Nucleus accumbens (tissue), 56 donors: ENCODE results near the gene ZNF426.
"Not testable (repeated sequence)": the region's sequence is repeated elsewhere in the genome, so short reads cannot be mapped to it uniquely, and the experiment has no call there.

ENCODE experiments used
- DNase-seq, 56 donors: peaks; one replicate each; lab custom pipeline; 2025; lab: John Stamatoyannopoulos, UW

The ZNF426 gene

DNA sequence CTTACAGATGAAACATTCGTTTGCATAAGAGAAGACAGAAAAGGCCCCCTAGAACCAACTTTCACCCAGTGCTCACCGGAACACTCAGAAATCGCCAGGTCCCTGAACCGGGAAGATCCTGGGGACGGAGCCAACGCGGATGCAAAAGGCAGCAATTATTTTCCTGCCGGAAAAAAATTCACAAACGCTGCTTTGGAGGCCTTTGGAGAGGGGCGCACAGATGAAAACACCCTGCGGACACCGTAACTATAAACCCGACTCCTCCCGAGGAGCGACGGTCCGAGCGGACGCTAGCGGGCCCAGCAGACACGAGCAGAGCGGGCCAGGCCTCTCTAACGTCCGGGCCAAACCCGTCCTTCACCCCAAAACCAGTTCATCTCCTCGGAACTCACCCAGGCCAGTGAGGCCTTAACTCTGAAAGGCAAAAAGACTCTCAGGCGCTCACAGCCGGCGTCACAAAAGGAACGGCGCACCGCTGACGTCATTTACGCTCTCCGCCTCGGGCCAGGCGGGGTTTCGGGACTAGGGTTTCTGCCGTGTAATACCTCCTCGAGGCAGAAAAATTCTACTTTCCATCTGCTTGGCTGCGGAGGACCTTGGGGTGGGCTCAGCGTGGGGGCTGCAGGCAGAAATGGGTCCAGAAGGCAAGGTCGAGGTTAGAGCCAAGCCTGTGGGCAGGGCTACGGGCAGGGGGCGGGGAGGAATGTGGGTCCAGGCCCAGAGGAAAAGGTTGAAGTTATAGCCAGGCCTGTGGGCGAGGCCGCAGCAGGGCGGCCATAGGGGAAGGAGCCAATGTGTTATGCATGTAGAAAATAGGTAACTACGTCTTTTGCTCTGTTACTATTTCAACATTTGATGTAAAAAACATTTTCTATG is at the start of gene ZNF426:
Gene ZNF426, minus strand, starts transcription at position 463 of the 876 bp plus-strand sequence. CDS start 2,413 bp downstream, outside the sequence.
- peak in 55 of 56 donors; percentile 26 to 91 (median 75) for DNase-seq

GRCh38 chr19:9586764-9587163 is 48.3 kb upstream of the ZNF426 start:
- DNase-seq = peak in 44 of 56 donors; percentile 0 to 69 (median 17)

DNA sequence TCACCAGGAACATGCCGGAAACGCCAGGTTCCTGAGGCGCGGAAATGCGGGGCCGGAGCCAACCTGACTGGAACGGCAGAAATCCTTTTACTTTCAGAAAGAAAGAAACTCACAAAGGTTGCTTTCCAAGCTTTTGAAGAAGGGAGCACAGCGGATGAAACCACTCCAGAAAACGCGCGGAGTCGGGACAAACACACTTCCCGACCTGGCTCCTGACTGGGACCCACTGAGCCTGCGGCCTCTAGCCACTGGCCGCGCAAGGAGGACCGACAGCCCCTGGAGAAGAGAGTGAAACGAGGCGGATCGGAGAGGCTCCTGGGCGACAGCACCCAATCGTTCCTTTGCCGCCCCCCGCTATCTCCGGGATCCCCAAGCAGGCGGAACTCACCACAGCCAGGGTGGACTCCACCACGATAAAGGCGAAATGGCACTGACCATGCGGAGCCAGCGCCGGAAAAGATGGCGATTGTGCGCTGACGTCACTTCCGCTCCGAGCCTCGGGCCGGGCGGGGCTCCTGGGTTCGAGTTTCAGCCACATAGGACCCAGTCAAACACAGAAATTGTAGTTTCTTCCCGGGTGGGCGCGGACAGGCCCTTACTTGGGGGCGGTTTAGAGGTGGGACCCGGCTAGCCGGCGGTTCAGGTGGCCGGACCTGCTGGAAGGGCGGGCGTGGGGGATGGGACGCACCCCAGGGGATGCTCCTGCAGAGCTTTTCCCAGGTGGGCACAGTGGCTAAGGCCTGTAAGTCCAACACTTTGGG is 45.8 kb upstream of the ZNF426 start, which contains the start of gene ZNF121:
Gene ZNF121, minus strand, starts transcription at position 432 of the 761 bp plus-strand sequence. CDS start 16,407 bp downstream, outside the sequence.
- DNase-seq = peak in 55 of 56 donors; percentile 14 to 90 (median 78)

- not testable (repeated sequence) for DNase-seq
These were observed 43.8 kb upstream of the ZNF426 start for GRCh38 chr19:9582081-9582725.

DNA sequence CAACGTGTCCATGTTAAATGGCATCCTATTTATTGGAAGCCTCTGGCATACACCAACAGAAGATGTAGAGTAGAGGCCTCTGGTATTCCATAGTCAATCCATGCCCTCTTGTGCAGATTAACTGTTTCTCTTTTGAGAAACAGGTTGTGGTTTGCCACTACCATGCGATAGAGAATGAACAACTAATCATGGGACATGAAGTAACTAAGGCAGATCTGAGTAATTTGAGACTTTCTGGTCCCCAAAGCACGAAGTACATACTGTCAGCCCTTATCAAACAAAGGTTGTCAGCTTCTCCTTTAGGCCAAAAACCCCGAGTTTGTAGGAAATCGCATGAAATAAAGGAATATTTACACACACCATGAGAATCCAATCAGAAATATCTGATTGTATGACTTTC is 42.3 kb upstream of the ZNF426 start:
- no peak for DNase-seq

DNA sequence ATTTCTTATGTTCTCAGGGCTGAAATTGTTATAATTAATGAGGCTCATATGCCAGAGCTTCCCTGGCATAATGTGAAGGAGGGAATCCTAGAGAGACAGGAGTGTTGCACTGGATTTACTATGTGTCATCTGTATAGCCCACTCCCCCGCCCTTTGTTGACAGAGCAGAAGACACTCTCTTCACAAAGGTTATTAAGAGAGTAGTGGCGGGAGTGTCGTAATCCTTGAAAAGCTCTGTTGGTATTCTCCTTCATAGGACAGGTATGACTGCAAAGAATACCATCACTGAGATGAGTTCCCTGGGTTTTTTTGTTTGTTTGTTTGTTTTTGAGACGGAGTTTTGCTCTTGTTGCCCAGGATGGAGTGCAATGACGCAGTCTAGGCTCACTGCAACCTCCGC is 31.8 kb upstream of the ZNF426 start:
- no peak for DNase-seq

- no peak for DNase-seq
These were observed 28.3 kb upstream of the ZNF426 start for GRCh38 chr19:9566729-9567128.

GRCh38 chr19:9565900-9566705 is 27.7 kb upstream of the ZNF426 start:
- DNase-seq = no peak

- no peak for DNase-seq
These were observed 14.3 kb upstream of the ZNF426 start for GRCh38 chr19:9552536-9553274.

- no peak for DNase-seq
These were observed 9.4 kb upstream of the ZNF426 start for GRCh38 chr19:9547870-9548269.

DNA sequence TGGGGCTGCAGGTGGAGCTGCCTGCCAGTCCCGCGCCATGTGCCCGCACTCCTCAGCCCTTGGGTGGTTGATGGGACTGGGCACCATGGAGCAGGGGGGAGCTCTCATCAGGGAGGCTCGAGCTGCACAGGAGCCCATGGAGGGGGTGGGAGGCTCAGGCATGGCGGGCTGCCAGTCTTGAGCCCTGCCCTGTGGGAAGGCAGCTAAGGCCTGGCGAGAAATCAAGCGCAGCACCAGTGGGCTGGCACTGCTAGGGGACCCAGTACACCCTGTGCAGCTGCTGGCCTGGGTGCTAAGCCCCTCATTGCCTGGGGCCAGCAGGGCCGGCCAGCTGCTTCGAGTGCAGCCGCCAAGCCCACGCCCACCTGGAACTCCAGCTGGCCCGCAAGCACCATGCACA is 2.8 kb upstream of the ZNF426 start:
- DNase-seq = not testable (repeated sequence)

- DNase-seq = not testable (repeated sequence)
These were observed 1.5 kb upstream of the ZNF426 start for GRCh38 chr19:9539921-9540320.

GRCh38 chr19:9539201-9539600 is 756 bp upstream of the ZNF426 start:
- not testable (repeated sequence) for DNase-seq

DNA sequence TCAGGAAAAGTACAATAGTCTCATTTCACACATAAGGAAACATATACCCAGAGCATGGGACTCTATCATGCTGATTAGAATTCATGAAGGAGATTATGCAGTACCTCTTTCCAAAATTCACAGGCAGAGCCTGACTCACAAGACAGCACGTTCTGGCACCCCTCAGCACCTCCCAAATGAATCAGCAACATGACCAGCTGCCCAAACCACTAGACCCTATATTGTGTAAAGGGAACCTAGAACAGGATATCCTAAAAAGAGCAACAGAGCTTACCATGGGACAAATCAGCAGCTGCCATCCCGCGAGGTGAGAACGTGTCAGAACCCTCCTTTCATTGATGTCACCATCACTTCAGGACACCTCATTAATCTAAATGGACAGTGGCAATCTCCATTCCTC is 2.5 kb downstream of the ZNF426 start:
- DNase-seq = no peak

- no peak for DNase-seq
These were observed 6.5 kb downstream of the ZNF426 start for GRCh38 chr19:9531933-9532332.

DNA sequence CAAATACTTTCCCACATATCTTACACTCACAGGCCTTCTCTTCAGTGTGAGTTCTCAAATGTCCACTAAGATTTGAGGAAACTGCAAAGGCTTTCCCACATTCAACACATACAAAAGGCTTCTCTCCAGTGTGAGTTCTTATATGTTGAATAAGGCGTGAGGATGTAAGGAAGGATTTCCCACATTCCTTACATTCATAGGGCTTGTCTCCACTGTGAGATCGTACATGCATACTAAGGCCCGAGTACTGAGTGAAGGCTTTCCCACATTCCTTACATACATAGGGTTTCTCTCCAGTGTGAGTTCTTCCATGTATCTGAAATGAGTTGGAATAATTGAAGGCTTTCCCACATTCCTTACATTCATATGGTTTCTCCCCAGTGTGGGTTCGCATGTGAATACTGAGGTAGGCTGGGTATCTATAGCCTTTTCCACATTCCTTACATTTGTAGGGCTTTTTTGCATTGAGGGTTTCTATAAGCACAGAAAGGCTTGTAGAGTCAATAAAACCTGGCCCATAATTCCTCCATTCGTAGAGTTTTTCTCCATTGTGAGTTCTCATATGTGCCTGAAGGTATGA is 9.6 kb downstream of the ZNF426 start:
- DNase-seq = no peak

GRCh38 chr19:9523885-9524474 is 14.5 kb downstream of the ZNF426 start:
- DNase-seq = no peak

DNA sequence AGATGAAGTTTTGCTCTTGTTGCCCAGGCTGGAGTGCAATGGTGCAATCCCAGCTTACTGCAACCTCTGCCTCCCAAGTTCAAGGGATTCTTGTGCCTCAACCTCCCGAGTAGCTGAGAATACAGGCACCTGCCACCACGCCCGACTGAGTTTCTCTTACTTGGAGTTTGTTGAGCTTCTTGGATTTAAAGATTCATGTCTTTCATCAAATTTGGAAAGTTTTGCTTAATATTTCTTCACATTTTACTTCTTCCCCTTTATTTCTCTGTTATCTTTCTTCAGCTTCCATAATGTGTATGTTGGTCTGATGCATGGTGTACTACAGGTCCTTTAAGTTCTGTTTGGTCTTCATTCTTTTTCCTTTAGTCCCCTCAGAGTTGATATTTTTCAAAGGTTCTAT is 31.2 kb downstream of the ZNF426 start:
- no peak for DNase-seq

- no peak for DNase-seq
These were observed 37.6 kb downstream of the ZNF426 start for GRCh38 chr19:9500796-9501195.
